BJ (cell line): ENCODE results near the gene CFAP46. TPM values are rescaled to one million over a fixed set of nuclear protein-coding genes. Genes with fewer than 3 reads are reported as not detected.

Experiments used
- CTCF ChIA-PET: fragments of 350-600 bp; formaldehyde crosslinking; extraction: SDS; loops from one replicate; lab custom pipeline; 2021; ENCODE audit warnings: antibody characterized with exemption, inconsistent platforms; lab: Yijun Ruan, JAX
- POLR2A ChIA-PET: fragments of 300-600 bp; sonication (Branson Sonifier 250); formaldehyde crosslinking; extraction: SDS; loops from one replicate; lab custom pipeline; 2021; ENCODE audit warnings: antibody characterized with exemption; lab: Charles Lee
- DNase-seq: peaks from one replicate; pipeline ENCODE4 v3.0.0-alpha.2; 2011; ENCODE audit warnings: low read depth
- H3K27me3 ChIP-seq: 2 replicates; pipeline ENCODE4 v1.6.0; 2011; ENCODE audit warnings: low read length; ENCODE audit not compliant: control insufficient read depth, insufficient read depth
- H3K36me3 ChIP-seq: 2 replicates; pipeline ENCODE4 v1.5.1; 2011; ENCODE audit warnings: low read length; ENCODE audit not compliant: control insufficient read depth, insufficient read depth
- H3K4me3 ChIP-seq: 2 replicates; pipeline ENCODE4 v1.5.1; 2011; ENCODE audit warnings: low read depth, mild to moderate bottlenecking, control low read depth, low read length
- CTCF ChIP-seq: IDR thresholded peaks from 2 replicates; pipeline ENCODE4 v1.5.1; 2011; ENCODE audit warnings: low read depth, mild to moderate bottlenecking, control low read depth, inconsistent platforms, low read length, moderate library complexity; ENCODE audit not compliant: insufficient read depth
- polyA plus RNA-seq: library from polyadenylated mRNA; depleted of rRNA; stranded (reverse); fragments of >200 nt; gene quantifications from 2 replicates; pipeline ENCODE4 v1.2.3, GENCODE V29; 2011

The CFAP46 gene
- polyA plus RNA-seq, 1 experiment = 1.8 TPM

GRCh38 chr10:132918617-132919373, 23.6 kb downstream of the CFAP46 start:
- CTCF ChIA-PET = no interaction called here
- Histone ChIP-seq H3K27me3 (no peaks in the 10 kb centered on the region), H3K4me3 (no peak overlapping the region), H3K36me3 (no peaks in the 10 kb centered on the region)
- TF ChIP-seq CTCF = no peak
- POLR2A ChIA-PET = no interaction called here
- DNase-seq = no peak

- H3K36me3 ChIP-seq = no peaks in the 10 kb centered on the region
- H3K4me3 ChIP-seq = no peak overlapping the region
- TF ChIP-seq CTCF = no peak
- ChIA-PET CTCF (no interaction called here), POLR2A (no interaction called here)
- no peaks in the 10 kb centered on the region for H3K27me3 ChIP-seq
- no peak for DNase-seq
Observed at GRCh38 chr10:132918264-132918616, 24.1 kb downstream of the CFAP46 start.

GRCh38 chr10:132916956-132917666, 25.3 kb downstream of the CFAP46 start:
- TF ChIP-seq CTCF = no peak
- POLR2A ChIA-PET = no interaction called here
- no peaks in the 10 kb centered on the region for H3K36me3 ChIP-seq
- H3K27me3 ChIP-seq = no peaks in the 10 kb centered on the region
- no peak for DNase-seq
- no peak overlapping the region for H3K4me3 ChIP-seq
- CTCF ChIA-PET = no interaction called here

GRCh38 chr10:132916421-132916841, 25.9 kb downstream of the CFAP46 start:
- Histone ChIP-seq H3K4me3 (no peak overlapping the region), H3K36me3 (no peaks in the 10 kb centered on the region), H3K27me3 (no peaks in the 10 kb centered on the region; the same call in 1 of the 2 replicates)
- CTCF ChIA-PET = interaction anchor here (0.8 kb wide), 1 partner anchor 11 kb away, joined by 3 read pairs; no protein-coding TSS in a partner anchor
- DNase-seq = no peak
- POLR2A ChIA-PET = no interaction called here
- TF ChIP-seq CTCF = no peak

GRCh38 chr10:132915411-132915810, 27.0 kb downstream of the CFAP46 start:
- ChIA-PET CTCF (interaction anchor here (1.0 to 1.3 kb wide), 2 partner anchors 10 to 13 kb away, joined by 3 read pairs; no protein-coding TSS in a partner anchor), POLR2A (no interaction called here)
- TF ChIP-seq CTCF = no peak
- no peak overlapping the region for H3K4me3 ChIP-seq
- no peaks in the 10 kb centered on the region; the same call in 1 of the 2 replicates for H3K27me3 ChIP-seq
- no peaks in the 10 kb centered on the region for H3K36me3 ChIP-seq
- DNase-seq = no peak
